HepG2 (cell line): Measurements from ENCODE around the gene ULK4. TPM values are rescaled to one million over a fixed set of nuclear protein-coding genes. Genes with fewer than 3 reads are reported as not detected.

Experiments
- CREM ChIP-seq, 2 experiments: sonication (generic) in 1 of 2; formaldehyde crosslinking in 1 of 2; IDR thresholded peaks; 2 replicates each; pipeline versions ENCODE4 v1.4.0 to v1.6.1; 2016 to 2020; ENCODE audit warnings: antibody characterized with exemption in 1 of 2, mild to moderate bottlenecking in 1 of 2, missing genetic modification reagents in 1 of 2
- DR1 ChIP-seq: sonication (generic); formaldehyde crosslinking; IDR thresholded peaks from 2 replicates; pipeline ENCODE4 v1.8.0; 2021; ENCODE audit warnings: mild to moderate bottlenecking, missing genetic modification reagents, inconsistent platforms
- ELF4 ChIP-seq: sonication (generic); formaldehyde crosslinking; IDR thresholded peaks from 2 replicates; pipeline ENCODE4 v1.5.0; 2020; ENCODE audit warnings: missing genetic modification reagents, mild to moderate bottlenecking, moderate library complexity, borderline replicate concordance
- ERF ChIP-seq: IDR thresholded peaks from 2 replicates; pipeline ENCODE4 v1.6.1; 2018; ENCODE audit warnings: missing biosample characterization, missing genetic modification reagents
- HNRNPK ChIP-seq: fragments of 200-400 bp; formaldehyde crosslinking; IDR thresholded peaks from 2 replicates; pipeline ENCODE4 v1.6.1; 2018; ENCODE audit warnings: low read length, low read depth, moderate library complexity, mild to moderate bottlenecking; ENCODE audit not compliant: poor library complexity, severe bottlenecking
- KLF13 ChIP-seq: sonication (generic); formaldehyde crosslinking; IDR thresholded peaks from 2 replicates; pipeline ENCODE4 v1.4.0; 2020; ENCODE audit warnings: mild to moderate bottlenecking, missing genetic modification reagents
- KMT2A ChIP-seq: sonication (generic); formaldehyde crosslinking; IDR thresholded peaks from 2 replicates; pipeline ENCODE4 v1.4.0; 2020; ENCODE audit warnings: missing genetic modification reagents
- NCOA2 ChIP-seq: sonication (generic); formaldehyde crosslinking; IDR thresholded peaks from 2 replicates; pipeline ENCODE4 v1.8.0; 2022; ENCODE audit warnings: inconsistent platforms
- NFYC ChIP-seq: IDR thresholded peaks from 2 replicates; pipeline ENCODE4 v1.6.1; 2016; ENCODE audit warnings: missing genetic modification reagents, missing compliant biosample characterization
- PLRG1 ChIP-seq: fragments of 450-650 bp; conservative IDR thresholded peaks from 2 replicates; pipeline ENCODE4 v1.6.1; 2016
- PRDM10 ChIP-seq: sonication (generic); formaldehyde crosslinking; IDR thresholded peaks from 2 replicates; pipeline ENCODE4 v1.4.0; 2020; ENCODE audit warnings: low read depth, missing genetic modification reagents
- RAD21 ChIP-seq: fragments of 450-650 bp; formaldehyde crosslinking; IDR thresholded peaks from 2 replicates; pipeline ENCODE4 v1.5.0; 2020; ENCODE audit warnings: mild to moderate bottlenecking
- SRY ChIP-seq: sonication (generic); formaldehyde crosslinking; IDR thresholded peaks from 2 replicates; pipeline ENCODE4 v1.8.0; 2022; ENCODE audit warnings: mild to moderate bottlenecking, missing genetic modification reagents
- ZBTB3 ChIP-seq: sonication (generic); formaldehyde crosslinking; IDR thresholded peaks from 2 replicates; pipeline ENCODE4 v1.4.0; 2020; ENCODE audit warnings: low read depth, mild to moderate bottlenecking, moderate library complexity, missing genetic modification reagents, borderline replicate concordance
- ZNF12 ChIP-seq: sonication (generic); formaldehyde crosslinking; IDR thresholded peaks from 2 replicates; pipeline ENCODE4 v1.5.0; 2020; ENCODE audit warnings: missing genetic modification reagents
- ZNF431 ChIP-seq: sonication (generic); formaldehyde crosslinking; IDR thresholded peaks from 2 replicates; pipeline ENCODE4 v1.9.0; 2022; ENCODE audit warnings: missing genetic modification reagents, low read depth, mild to moderate bottlenecking, borderline replicate concordance
- ZNF577 ChIP-seq: sonication (generic); formaldehyde crosslinking; IDR thresholded peaks from 2 replicates; pipeline ENCODE4 v1.4.0; 2020; ENCODE audit warnings: mild to moderate bottlenecking, low read depth, missing genetic modification reagents, borderline replicate concordance
- ZNF598 ChIP-seq: sonication (generic); formaldehyde crosslinking; IDR thresholded peaks from 2 replicates; pipeline ENCODE4 v1.5.1; 2020; ENCODE audit warnings: mild to moderate bottlenecking, missing genetic modification reagents, borderline replicate concordance
- ZNF770 ChIP-seq: sonication (generic); formaldehyde crosslinking; IDR thresholded peaks from 2 replicates; pipeline ENCODE4 v1.5.0; 2020; ENCODE audit warnings: mild to moderate bottlenecking, missing genetic modification reagents
- polyA plus RNA-seq, 8 experiments: library from polyadenylated mRNA; depleted of rRNA in 3 of 8; stranded (reverse) in 7 of 8; unstranded in 1 of 8; fragments of >200 nt; fragmentation: Illumina TruSeq in 4 of 8; extraction: Trizol in 4 of 8; gene quantifications; 2 replicates each; pipeline versions ENCODE4 v1.2.1 to v1.2.3, GENCODE V29; 2011 to 2016; ENCODE audit warnings: low read depth in 4 of 8, missing spikeins in 1 of 8, mixed read lengths in 1 of 8; ENCODE audit not compliant: insufficient read depth in 1 of 8
- total RNA-seq, 5 experiments: library from RNA; depleted of rRNA; stranded (reverse); fragments of >200 nt; fragmentation: Illumina TruSeq; extraction: Trizol; gene quantifications; 2 replicates each; pipeline ENCODE4 v1.2.3, GENCODE V29; 2016; ENCODE audit warnings: low read depth in 1 of 5
- TF ChIP-seq, protein P1 (sequence below): sonication (generic); formaldehyde crosslinking; IDR thresholded peaks from 2 replicates; pipeline ENCODE4 v1.4.0; 2020; ENCODE audit warnings: missing genetic modification reagents

Gene ULK4
- total and polyA plus RNA-seq, 2 of the 13 experiments (the other 11 are each of a cell fraction or from before 2014, with no cell fraction given): 6.7 to 11.8 TPM

- peak; percentile 100 for TF ChIP-seq PRDM10
- TF ChIP-seq ZNF598 (CRISPR knock-in tag): no peak; the same call in 1 of the 2 replicates
- peak; percentile 23; the same call in 1 of the 2 replicates for TF ChIP-seq RAD21
- 0 out of 2 replicates have a peak, but pooled peaks have one; percentile 4 for TF ChIP-seq SRY
- TF ChIP-seq ZNF577 (CRISPR knock-in tag): no peak
- TF ChIP-seq ZNF770 (CRISPR knock-in tag): peak; percentile 21; the same call in 1 of the 2 replicates
- TF ChIP-seq, protein P1, sequence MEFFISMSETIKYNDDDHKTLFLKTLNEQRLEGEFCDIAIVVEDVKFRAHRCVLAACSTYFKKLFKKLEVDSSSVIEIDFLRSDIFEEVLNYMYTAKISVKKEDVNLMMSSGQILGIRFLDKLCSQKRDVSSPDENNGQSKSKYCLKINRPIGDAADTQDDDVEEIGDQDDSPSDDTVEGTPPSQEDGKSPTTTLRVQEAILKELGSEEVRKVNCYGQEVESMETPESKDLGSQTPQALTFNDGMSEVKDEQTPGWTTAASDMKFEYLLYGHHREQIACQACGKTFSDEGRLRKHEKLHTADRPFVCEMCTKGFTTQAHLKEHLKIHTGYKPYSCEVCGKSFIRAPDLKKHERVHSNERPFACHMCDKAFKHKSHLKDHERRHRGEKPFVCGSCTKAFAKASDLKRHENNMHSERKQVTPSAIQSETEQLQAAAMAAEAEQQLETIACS (CRISPR knock-in tag): peak; percentile 69; the same call in 1 of the 2 replicates
- no peak for TF ChIP-seq HNRNPK
- TF ChIP-seq NFYC (CRISPR knock-in tag): peak; percentile 82
- peak; percentile 82 for TF ChIP-seq CREM (IDR thresholded peaks at IDR 0.05)
- TF ChIP-seq CREM (CRISPR knock-in tag; IDR thresholded peaks at IDR 0.05): no peak
- TF ChIP-seq KLF13 (CRISPR knock-in tag): 0 out of 2 replicates have a peak, but pooled peaks have one; percentile 59
- TF ChIP-seq ERF: no peak; the same call in 1 of the 2 replicates
- no peak for TF ChIP-seq ZBTB3 (CRISPR knock-in tag)
- peak; percentile 77; the same call in 1 of the 2 replicates for TF ChIP-seq KMT2A (CRISPR knock-in tag)
- TF ChIP-seq ELF4: peak; percentile 97
- TF ChIP-seq ZNF12 (CRISPR knock-in tag): 0 out of 2 replicates have a peak, but pooled peaks have one; percentile 12
- peak; percentile 66; the same call in 1 of the 2 replicates for TF ChIP-seq DR1
- no peak for TF ChIP-seq ZNF431 (CRISPR knock-in tag)
- peak; percentile 30; the same call in 1 of the 2 replicates for TF ChIP-seq NCOA2 (CRISPR knock-in tag)
- no peak for TF ChIP-seq PLRG1
These were observed at the start of gene ULK4 (continued) for GRCh38 chr3:41961751-41962679.
